ENCODE results near the gene KRTAP4-11.

KRTAP4-11 gene

DNA sequence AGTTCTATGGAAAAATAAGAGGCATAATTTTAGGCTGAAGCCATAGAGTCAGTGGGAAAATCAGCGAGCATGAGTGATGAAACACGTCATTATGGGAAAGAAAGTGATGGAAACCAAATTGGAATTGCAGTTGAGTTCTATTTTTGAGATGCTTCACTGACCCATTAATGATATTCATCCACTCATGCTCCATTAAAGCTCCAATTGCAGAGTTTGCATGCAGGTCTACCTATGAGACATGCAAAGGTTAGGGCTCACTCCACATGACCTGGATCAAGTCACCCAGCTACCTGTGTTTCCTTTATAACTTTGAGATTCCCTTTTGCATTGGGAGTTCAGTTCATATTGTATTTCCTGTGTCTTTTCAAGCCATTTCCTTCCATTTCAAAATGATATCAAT lies 44.5 kb downstream of the KRTAP4-11 start:
- Mint-ChIP-seq H3K4me3 (no peak overlapping the region), H3K4me1 (no peaks in the 10 kb centered on the region), H3K9me3 (no peaks in the 10 kb centered on the region), H3K36me3 (no peaks in the 10 kb centered on the region), H3K27ac (no peak overlapping the region)
- no peak for ATAC-seq
- DNase-seq (ENCODE audit: low spot score in 2 of 2) = no peak

GRCh38 chr17:41071606-41072360 lies 46.4 kb downstream of the KRTAP4-11 start:
- H3K36me3 Mint-ChIP-seq = no peaks in the 10 kb centered on the region
- H3K4me3 Mint-ChIP-seq = no peak overlapping the region
- DNase-seq (ENCODE audit: low spot score in 2 of 2) (no peak), ATAC-seq (no peak)
- H3K4me1 Mint-ChIP-seq = no peaks in the 10 kb centered on the region
- no peak overlapping the region for H3K27ac Mint-ChIP-seq
- H3K9me3 Mint-ChIP-seq = no peaks in the 10 kb centered on the region

DNA sequence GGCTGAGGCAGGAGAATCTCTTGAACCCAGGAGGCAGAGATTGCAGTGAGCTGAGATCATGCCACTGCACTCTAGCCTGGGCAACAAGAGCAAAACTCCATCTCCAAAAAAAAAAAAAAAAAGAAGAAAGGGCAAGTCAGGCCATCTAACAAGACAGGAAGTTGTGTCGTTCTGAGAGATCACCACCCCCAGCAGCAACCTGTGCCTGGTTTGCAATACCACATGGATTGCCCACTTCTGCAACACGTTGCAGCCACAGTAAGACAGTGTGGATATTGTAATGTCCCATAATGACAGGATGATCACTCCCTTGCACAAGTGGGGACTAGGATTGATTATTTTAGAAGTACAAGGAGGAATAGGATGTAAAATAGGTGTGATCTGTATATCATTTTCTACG lies 49.1 kb downstream of the KRTAP4-11 start:
- H3K9me3 Mint-ChIP-seq = no peaks in the 10 kb centered on the region
- DNase-seq (ENCODE audit: low spot score in 2 of 2) = no peak
- no peak overlapping the region for H3K4me3 Mint-ChIP-seq
- H3K36me3 Mint-ChIP-seq = no peaks in the 10 kb centered on the region
- no peaks in the 10 kb centered on the region for H3K4me1 Mint-ChIP-seq
- H3K27ac Mint-ChIP-seq = no peak overlapping the region
- ATAC-seq = no peak

DNA sequence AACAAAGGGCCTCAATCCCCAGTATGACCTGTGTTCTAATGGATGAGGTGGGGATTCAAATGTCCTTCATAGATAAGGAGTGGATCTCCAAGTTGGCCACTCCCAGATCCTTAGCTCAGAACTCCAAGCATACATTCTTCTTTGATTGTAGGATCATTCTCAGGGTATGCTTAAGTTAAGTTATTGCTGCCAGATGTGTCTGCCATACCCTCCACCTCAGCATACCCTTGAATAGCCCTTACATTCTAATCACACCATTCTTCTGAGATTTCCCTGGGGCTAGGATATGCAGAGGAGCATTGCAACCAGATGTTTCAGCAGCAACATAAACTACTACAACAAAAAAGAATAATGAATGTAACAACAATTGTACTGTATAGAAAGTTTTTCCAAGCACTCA lies 50.9 kb downstream of the KRTAP4-11 start:
- Mint-ChIP-seq H3K27ac (no peak overlapping the region), H3K36me3 (no peaks in the 10 kb centered on the region), H3K9me3 (no peaks in the 10 kb centered on the region), H3K4me3 (no peak overlapping the region), H3K4me1 (no peaks in the 10 kb centered on the region)
- no peak for ATAC-seq
- no peak for DNase-seq (ENCODE audit: low spot score in 2 of 2)
